ENCODE results near the gene COCH. TPM values are rescaled to one million over a fixed set of nuclear protein-coding genes. Genes with fewer than 3 reads are reported as not detected.
A peak's percentile ranks its signal among the peaks of the same experiment; 100 is the strongest.

The COCH gene
- total RNA-seq, 1 experiment from 2014 or later, result 87.6 TPM

- peaks cover 30% of the 10 kb centered on the region for H3K36me3 ChIP-seq (ENCODE audit: insufficient read depth, low read length, poor library complexity, severe bottlenecking)
These were observed 61.1 kb downstream of the COCH start for GRCh38 chr14:30935445-30935844.

DNA sequence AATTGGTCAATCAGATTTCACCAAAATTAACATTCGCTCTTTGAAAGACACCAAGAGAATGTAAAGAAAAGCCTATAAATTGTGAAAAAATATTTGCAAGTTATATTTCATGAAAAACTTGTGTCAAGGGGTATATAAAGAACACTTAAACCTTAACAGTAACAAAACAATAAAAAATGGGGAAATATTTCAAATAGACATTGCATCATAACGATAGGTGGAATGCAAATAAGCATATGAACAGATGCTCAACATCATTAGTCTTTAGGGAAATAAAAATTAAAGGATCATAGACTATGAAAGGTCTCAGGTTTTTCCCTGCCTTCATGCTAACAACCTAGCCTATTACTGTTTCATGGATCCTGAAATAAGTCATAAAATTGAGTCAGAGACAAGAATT lies 64.3 kb downstream of the COCH start:
- ChIA-PET POLR2A (ENCODE audit: low non-redundant PET) (no interaction called here), CTCF (no interaction called here)
- intact Hi-C loops (cut with micrococcal nuclease; ENCODE audit: unreplicated experiment), result no loop called here
- no peaks in the 10 kb centered on the region for H3K9me3 ChIP-seq (ENCODE audit: low read depth, low read length, poor library complexity, severe bottlenecking)
- H3K4me1 ChIP-seq (ENCODE audit: insufficient read depth, low read length, poor library complexity, severe bottlenecking), result peaks cover 16% of the 10 kb centered on the region
- H3K27ac ChIP-seq (ENCODE audit: low read depth, low read length, poor library complexity, severe bottlenecking), result peak overlapping the region; percentile 13
- no peaks in the 10 kb centered on the region for H3K27me3 ChIP-seq (replicated peaks; ENCODE audit: insufficient read depth, low read depth, low read length, poor library complexity)
- no peak for DNase-seq (ENCODE audit: low spot score)
- H3K36me3 ChIP-seq (ENCODE audit: insufficient read depth, low read length, poor library complexity, severe bottlenecking), result peaks cover 27% of the 10 kb centered on the region
- no TSS peak for BruUV-seq (replicated peaks)
- no peak for TF ChIP-seq CTCF (conservative IDR thresholded peaks at IDR 0.05; ENCODE audit: low read depth, low read length)
- TF ChIP-seq EZH2 (IDR thresholded peaks at IDR 0.05; ENCODE audit: borderline replicate concordance, low read depth, low read length, poor library complexity, severe bottlenecking), result no peak
- H3K4me3 ChIP-seq (ENCODE audit: low read depth, low read length, poor library complexity, severe bottlenecking), result no peak overlapping the region

More at GRCh38 chr14:30935445-30935844, 61.1 kb downstream of the COCH start:
- TF ChIP-seq EZH2 (IDR thresholded peaks at IDR 0.05; ENCODE audit: borderline replicate concordance, low read depth, low read length, poor library complexity, severe bottlenecking) (no peak), CTCF (conservative IDR thresholded peaks at IDR 0.05; ENCODE audit: low read depth, low read length) (no peak)
- H3K4me3 ChIP-seq (ENCODE audit: low read depth, low read length, poor library complexity, severe bottlenecking), result no peak overlapping the region
- intact Hi-C loops (cut with micrococcal nuclease; ENCODE audit: unreplicated experiment), result no loop called here
- BruUV-seq (replicated peaks), result no TSS peak
- H3K27ac ChIP-seq (ENCODE audit: low read depth, low read length, poor library complexity, severe bottlenecking), result no peak overlapping the region
- DNase-seq (ENCODE audit: low spot score), result no peak
- ChIA-PET CTCF (no interaction called here), POLR2A (ENCODE audit: low non-redundant PET) (no interaction called here)
- H3K4me1 ChIP-seq (ENCODE audit: insufficient read depth, low read length, poor library complexity, severe bottlenecking), result peaks cover 9% of the 10 kb centered on the region
- H3K27me3 ChIP-seq (replicated peaks; ENCODE audit: insufficient read depth, low read depth, low read length, poor library complexity), result no peaks in the 10 kb centered on the region
- no peaks in the 10 kb centered on the region for H3K9me3 ChIP-seq (ENCODE audit: low read depth, low read length, poor library complexity, severe bottlenecking)

Other genes with a start within 250 kb of the COCH start
- gene AP4S1, start 151.1 kb downstream of the COCH start, total RNA-seq (2021), result 8.3 and 8.6 TPM in 2 replicates
- gene STRN3, start 151.8 kb downstream of the COCH start, total RNA-seq (2021), result 40.2 and 44.2 TPM in 2 replicates